ENCODE results near the gene EAF1.
A peak's percentile ranks its signal among the peaks of the same experiment; 100 is the strongest.

EAF1 gene

GRCh38 chr3:15458212-15458780, 30.9 kb downstream of the EAF1 start:
- no peak overlapping the region for H3K4me3 ChIP-seq (ENCODE audit: low read depth, low read length)
- no peak for DNase-seq (ENCODE audit: low read depth)
- TF ChIP-seq CTCF (IDR thresholded peaks at IDR 0.05; ENCODE audit: control insufficient read depth, extremely low read depth, insufficient read depth), result no peak

- DNase-seq (ENCODE audit: low read depth), result no peak
- TF ChIP-seq CTCF (IDR thresholded peaks at IDR 0.05; ENCODE audit: control insufficient read depth, extremely low read depth, insufficient read depth), result no peak
- no peak overlapping the region for H3K4me3 ChIP-seq (ENCODE audit: low read depth, low read length)
Observed at GRCh38 chr3:15460891-15461531, 33.6 kb downstream of the EAF1 start.

DNA sequence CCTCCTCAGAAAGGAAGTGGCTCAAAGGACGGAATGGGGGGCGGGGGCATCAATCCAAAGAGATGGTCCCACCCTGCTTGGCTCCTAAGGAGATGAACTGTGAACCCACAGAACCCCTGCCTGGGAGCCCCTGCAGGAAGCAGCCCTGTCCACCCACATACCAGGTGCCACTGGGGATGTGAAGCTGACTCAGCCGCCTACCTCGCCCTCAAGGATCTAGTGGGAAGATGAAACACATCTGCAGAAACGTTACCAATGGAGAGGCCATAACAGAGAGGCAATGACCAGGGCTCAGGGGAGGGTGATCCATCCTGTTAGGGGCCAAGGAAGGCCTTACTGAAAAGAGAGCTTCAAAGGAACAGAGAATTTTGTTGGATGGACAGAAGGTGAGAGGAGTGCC, 35.1 kb downstream of the EAF1 start:
- no peak overlapping the region for H3K4me3 ChIP-seq (ENCODE audit: low read depth, low read length)
- TF ChIP-seq CTCF (IDR thresholded peaks at IDR 0.05; ENCODE audit: control insufficient read depth, extremely low read depth, insufficient read depth), result no peak
- DNase-seq (ENCODE audit: low read depth), result no peak

GRCh38 chr3:15465876-15466585, 38.6 kb downstream of the EAF1 start:
- no peak for DNase-seq (ENCODE audit: low read depth)
- no peak overlapping the region for H3K4me3 ChIP-seq (ENCODE audit: low read depth, low read length)
- no peak for TF ChIP-seq CTCF (IDR thresholded peaks at IDR 0.05; ENCODE audit: control insufficient read depth, extremely low read depth, insufficient read depth)

GRCh38 chr3:15467227-15468181, 40.1 kb downstream of the EAF1 start:
- H3K4me3 ChIP-seq (ENCODE audit: low read depth, low read length), result no peak overlapping the region
- DNase-seq (ENCODE audit: low read depth), result no peak
- TF ChIP-seq CTCF (IDR thresholded peaks at IDR 0.05; ENCODE audit: control insufficient read depth, extremely low read depth, insufficient read depth), result no peak

- no peak overlapping the region for H3K4me3 ChIP-seq (ENCODE audit: low read depth, low read length)
- DNase-seq (ENCODE audit: low read depth), result no peak
- 0 out of 2 replicates have a peak, but pooled peaks have one; percentile 6 for TF ChIP-seq CTCF (IDR thresholded peaks at IDR 0.05; ENCODE audit: control insufficient read depth, extremely low read depth, insufficient read depth)
Observed at GRCh38 chr3:15470261-15470660, 42.9 kb downstream of the EAF1 start.

Data from LNCaP clone FGC (cell line).